K562 (cell line): ENCODE results near the gene ANKS1B. TPM values are rescaled to one million over a fixed set of nuclear protein-coding genes. Genes with fewer than 3 reads are reported as not detected.

Source experiments
- ATAC-seq: fragments of 200-7000 bp; cut with Tn5 transposase; 3 replicates; pipeline ENCODE4 v1.9.1; 2020; ENCODE audit warnings: moderate library complexity
- BruUV-seq: library from RNA; stranded (reverse); fragments of 400-500 nt; replicated peaks from 2 replicates; lab custom pipeline; 2021; lab: Mats Ljungman, UMichigan
- CTCF ChIA-PET: fragments of 300-600 bp; formaldehyde crosslinking; extraction: SDS; loops from one replicate; lab custom pipeline; 2021; ENCODE audit warnings: low intra/inter-chr PET ratio; lab: Yijun Ruan, JAX
- POLR2A ChIA-PET: fragments of 300-600, 350-650 bp; sonication (Branson Sonifier 250); formaldehyde crosslinking; extraction: SDS; loops from one replicate; lab custom pipeline; 2021; ENCODE audit warnings: antibody characterized with exemption, inconsistent platforms; lab: Yijun Ruan, JAX
- DNase-seq, 4 experiments: peaks; one replicate each; pipeline versions ENCODE4 v3.0.0 to v3.0.0-alpha.2; 2011 to 2018; ENCODE audit warnings: low spot score in 3 of 4, mixed read lengths in 3 of 4; ENCODE audit errors: extremely low read depth in 1 of 4
- FAIRE-seq: peaks from 2 replicates; lab custom pipeline; 2011; peaks lifted over from hg19 to GRCh38; lab: Jason Lieb, UNC
- H2AFZ ChIP-seq: 2 replicates; pipeline ENCODE4 v1.6.0; 2011; ENCODE audit warnings: low read depth, low read length, control low read depth, inconsistent platforms
- H3K27ac ChIP-seq: fragments of 200-600 bp; 3 replicates; pipeline ENCODE4 v1.8.0; 2011; ENCODE audit warnings: low read depth, mild to moderate bottlenecking, control low read depth, inconsistent platforms, low read length, moderate library complexity, mixed read lengths; ENCODE audit errors: extremely low read depth
- H3K27me3 ChIP-seq, 2 experiments: fragments of 300-600 bp in 1 of 2; 2 replicates in 1 of 2; 3 replicates in 1 of 2; pipeline versions ENCODE4 v1.6.0 to v1.8.0; 2011; ENCODE audit warnings: inconsistent platforms in 2 of 2, low read length in 2 of 2, mild to moderate bottlenecking in 1 of 2, mixed read lengths in 1 of 2, moderate library complexity in 1 of 2; ENCODE audit not compliant: control insufficient read depth in 2 of 2, insufficient read depth in 2 of 2
- H3K36me3 ChIP-seq: fragments of 300-600 bp; 3 replicates; pipeline ENCODE4 v1.8.0; 2011; ENCODE audit warnings: mild to moderate bottlenecking, low read length, inconsistent platforms; ENCODE audit not compliant: control insufficient read depth, insufficient read depth
- H3K4me1 ChIP-seq, 2 experiments: fragments of 200-600 bp in 1 of 2; replicated peaks in 1 of 2; 2 replicates in 1 of 2; 3 replicates in 1 of 2; pipeline versions ENCODE4 v1.5.1 to v1.8.0; 2011; ENCODE audit warnings: inconsistent platforms in 2 of 2, low read length in 2 of 2, mild to moderate bottlenecking in 1 of 2, mixed read lengths in 1 of 2, moderate library complexity in 1 of 2; ENCODE audit not compliant: control insufficient read depth in 2 of 2, insufficient read depth in 2 of 2
- H3K4me2 ChIP-seq: 2 replicates; pipeline ENCODE4 v1.6.1; 2011; ENCODE audit warnings: low read length, control low read depth, inconsistent platforms, mixed read lengths; ENCODE audit not compliant: insufficient read depth
- H3K4me3 ChIP-seq: fragments of 200-600 bp; sonication (generic), shearing (Covaris generic); 2 replicates; pipeline ENCODE4 v1.5.1; 2016; ENCODE audit warnings: control low read depth, inconsistent platforms
- H3K79me2 ChIP-seq: fragments of 200-600 bp; 3 replicates; pipeline ENCODE4 v1.8.0; 2011; ENCODE audit warnings: low read length, inconsistent platforms; ENCODE audit not compliant: control insufficient read depth, insufficient read depth
- H3K9ac ChIP-seq, 2 experiments: 2 replicates each; pipeline versions ENCODE4 v1.6.0 to v1.6.1; 2011; ENCODE audit warnings: low read depth in 2 of 2, low read length in 2 of 2, control low read depth in 1 of 2, inconsistent platforms in 1 of 2, mild to moderate bottlenecking in 1 of 2, mixed read lengths in 1 of 2; ENCODE audit not compliant: insufficient read depth in 1 of 2
- H3K9me1 ChIP-seq: one replicate; pipeline ENCODE4 v1.6.0; 2011; ENCODE audit warnings: inconsistent platforms, mild to moderate bottlenecking, low read length, moderate library complexity; ENCODE audit not compliant: control insufficient read depth, insufficient read depth
- H3K9me3 ChIP-seq: replicated peaks from 2 replicates; pipeline ENCODE4 v1.5.1; 2011; ENCODE audit warnings: low read depth, low read length, inconsistent platforms; ENCODE audit not compliant: control insufficient read depth, insufficient read depth
- H4K20me1 ChIP-seq: replicated peaks from 2 replicates; pipeline ENCODE4 v1.6.1; 2011; ENCODE audit warnings: low read length, inconsistent platforms, mixed read lengths; ENCODE audit not compliant: control insufficient read depth, insufficient read depth
- ARID1B ChIP-seq: fragments of 450-650 bp; IDR thresholded peaks from 2 replicates; pipeline ENCODE4 v1.6.1; 2016; ENCODE audit warnings: antibody characterized with exemption, mild to moderate bottlenecking, inconsistent platforms
- CBFA2T2 ChIP-seq: fragments of 450-650 bp; conservative IDR thresholded peaks from 2 replicates; pipeline ENCODE4 v1.6.1; 2017; ENCODE audit warnings: mild to moderate bottlenecking
- CBFA2T3 ChIP-seq: fragments of 450-650 bp; IDR thresholded peaks from 2 replicates; pipeline ENCODE4 v1.6.1; 2017
- CBX1 ChIP-seq: sonication (generic); IDR thresholded peaks from 2 replicates; pipeline ENCODE4 v1.6.1; 2016; ENCODE audit warnings: antibody characterized with exemption, low read depth, mild to moderate bottlenecking
- CEBPG ChIP-seq, 3 experiments: fragments of 200-800 bp in 1 of 3; sonication (Bioruptor generic) in 1 of 3; sonication (generic) in 1 of 3; formaldehyde crosslinking in 1 of 3; IDR thresholded peaks in 2 of 3; conservative IDR thresholded peaks in 1 of 3; 2 replicates each; pipeline versions ENCODE4 v1.6.1 to v1.8.0; 2016 to 2022; ENCODE audit warnings: missing compliant biosample characterization in 2 of 3, missing genetic modification characterization in 2 of 3, mild to moderate bottlenecking in 1 of 3, missing genetic modification reagents in 1 of 3
- CSDE1 ChIP-seq, 2 experiments: fragments of 450-650 bp; IDR thresholded peaks; 2 replicates each; pipeline ENCODE4 v1.6.1; 2016; ENCODE audit warnings: mild to moderate bottlenecking in 1 of 2
- CTBP1 ChIP-seq: fragments of 450-650 bp; IDR thresholded peaks from 2 replicates; pipeline ENCODE4 v1.6.1; 2016; ENCODE audit warnings: borderline replicate concordance
- ELF2 ChIP-seq: fragments of 250-450 bp; sonication (Bioruptor Pico); IDR thresholded peaks from 2 replicates; pipeline ENCODE4 v1.5.0; 2021; ENCODE audit warnings: mild to moderate bottlenecking
- FOSL1 ChIP-seq: fragments of 200-800 bp; sonication (Bioruptor generic); conservative IDR thresholded peaks from 2 replicates; pipeline ENCODE4 v1.6.1; 2016; ENCODE audit warnings: missing genetic modification characterization, missing compliant biosample characterization
- MEIS2 ChIP-seq: fragments of 450-650 bp; IDR thresholded peaks from 2 replicates; pipeline ENCODE4 v1.6.1; 2014; ENCODE audit warnings: mild to moderate bottlenecking; ENCODE audit not compliant: partially characterized antibody
- NCOR1 ChIP-seq: fragments of 450-650 bp; IDR thresholded peaks from 2 replicates; pipeline ENCODE4 v1.6.1; 2016; ENCODE audit warnings: mild to moderate bottlenecking, moderate library complexity
- NFIC ChIP-seq: fragments of 450-650 bp; IDR thresholded peaks from 2 replicates; pipeline ENCODE4 v1.6.1; 2017; ENCODE audit warnings: mild to moderate bottlenecking, inconsistent platforms
- STAG1 ChIP-seq: sonication (generic); formaldehyde crosslinking; IDR thresholded peaks from 2 replicates; pipeline ENCODE4 v1.5.0; 2020; ENCODE audit warnings: missing genetic modification reagents, borderline replicate concordance
- TCF3 ChIP-seq: sonication (generic); formaldehyde crosslinking; IDR thresholded peaks from 2 replicates; pipeline ENCODE4 v1.4.0; 2020; ENCODE audit warnings: mild to moderate bottlenecking, missing genetic modification reagents
- WGBS: fragments of 100-300 bp; shearing (Covaris generic); methylation state at CpG from one replicate; pipeline ENCODE4 v1.1.6; 2016; ENCODE audit warnings: low coverage, mixed read lengths; ENCODE audit not compliant: insufficient coverage; ENCODE audit errors: missing lambda C conversion rate; 5-methylcytosine and 5-hydroxymethylcytosine counted together
- in situ Hi-C: fragments of 300-500 bp; cut with MboI; formaldehyde crosslinking; loops from 4 replicates; pipeline ENCODE4 v1.15.0; 2018; ENCODE audit warnings: inconsistent platforms, mixed read lengths
- intact Hi-C: fragments of 100-400 bp; cut with micrococcal nuclease; formaldehyde crosslinking; loops from 2 replicates; pipeline ENCODE4 v1.14.2; 2022
- polyA plus RNA-seq, 8 experiments: library from polyadenylated mRNA; depleted of rRNA in 4 of 8; stranded (reverse) in 5 of 8; unstranded in 3 of 8; fragments of >200 nt; fragmentation: Nextera tagmentation in 2 of 8; fragmentation: Illumina TruSeq in 1 of 8; extraction: Ambion mirVana in 2 of 8; extraction: Trizol in 1 of 8; gene quantifications; 2 replicates each; pipeline versions ENCODE4 v1.2.1 to v1.2.3, GENCODE V29; 2011 to 2014; ENCODE audit warnings: inconsistent platforms in 1 of 8, missing spikeins in 1 of 8
- total RNA-seq, 7 experiments: library from RNA; depleted of rRNA in 6 of 7; stranded (reverse); fragments of >200 nt in 6 of 7; fragmentation: Illumina TruSeq in 2 of 7; extraction: Trizol in 2 of 7; gene quantifications; 2 replicates each; pipeline versions ENCODE4 v1.2.1 to v1.2.3, GENCODE V29; 2011 to 2021; ENCODE audit warnings: low replicate concordance in 1 of 7
- TF ChIP-seq, protein P1 (sequence below): fragments of 450-650 bp; IDR thresholded peaks from 2 replicates; pipeline ENCODE4 v1.6.1; 2016; ENCODE audit warnings: low read depth, mild to moderate bottlenecking, moderate library complexity

ANKS1B gene
- total and polyA plus RNA-seq, 9 of the 15 experiments (the other 6 are each of a cell fraction or from before 2014, with no cell fraction given): 0.04 to 0.47 (median 0.28) TPM; not detected in 4

DNA sequence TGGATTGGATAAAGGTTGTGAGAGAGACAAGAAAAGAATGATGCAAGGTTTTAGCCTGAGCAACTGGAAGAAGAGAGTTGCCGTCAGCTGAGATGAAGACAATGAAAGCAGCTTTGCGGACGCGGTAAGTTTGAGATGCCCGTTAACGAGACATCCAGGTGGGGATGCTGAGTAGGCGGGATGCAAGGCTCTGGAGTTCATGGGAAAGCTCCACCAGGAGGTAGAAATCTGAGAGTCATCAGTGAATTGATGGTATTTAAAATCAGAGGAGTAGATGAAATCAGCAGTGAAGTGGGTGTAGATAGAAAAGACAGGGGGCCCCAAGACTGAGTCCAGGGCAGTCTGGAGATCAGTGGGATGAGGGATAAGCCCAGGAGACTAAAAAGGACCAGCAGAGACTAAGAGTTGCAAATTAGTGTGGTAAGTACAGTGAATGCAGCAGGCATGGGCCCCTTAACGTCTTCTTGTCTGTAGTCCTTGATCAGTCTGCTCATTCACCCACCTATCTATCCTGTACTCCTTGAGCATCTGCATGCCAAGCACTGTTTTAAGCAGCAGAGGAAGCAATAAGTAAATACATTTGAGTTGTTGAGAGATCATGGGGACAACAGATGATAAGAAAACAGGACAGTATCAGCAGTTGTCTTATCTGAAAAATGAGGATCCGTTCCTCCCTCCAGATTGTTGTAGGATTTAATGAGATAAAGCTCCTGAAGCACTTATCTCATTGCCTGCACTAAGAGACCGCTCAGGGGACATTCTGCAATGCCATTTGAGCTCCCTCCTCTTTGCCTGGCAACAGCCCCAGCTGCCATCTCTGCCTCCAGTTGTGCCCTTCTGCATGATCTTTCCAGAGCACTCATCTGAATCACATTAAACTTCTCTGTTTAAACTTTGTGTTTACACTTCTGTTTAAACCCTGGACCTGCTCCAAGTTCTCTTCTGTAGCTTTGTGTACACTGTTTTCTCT is 1248.1 kb downstream of the ANKS1B start:
- WGBS: 52% methylated on average over 10 of the region's 10 CpGs
- Histone ChIP-seq H3K4me2 (no peak overlapping the region), H3K9me3 (no peaks in the 10 kb centered on the region), H3K4me1 (peaks cover 2 to 8% of the 10 kb centered on the region in 2 experiments; a peak in 3 of 5 replicates), H4K20me1 (no peaks in the 10 kb centered on the region), H3K79me2 (no peaks in the 10 kb centered on the region), H3K36me3 (no peaks in the 10 kb centered on the region), H3K4me3 (no peak overlapping the region), H2AFZ (no peak overlapping the region), H3K9ac (no peak overlapping the region), H3K9me1 (no peaks in the 10 kb centered on the region), H3K27me3 (peaks cover 5 to 19% of the 10 kb centered on the region in 2 experiments; a peak in 3 of 5 replicates), H3K27ac (no peak overlapping the region)
- DNase-seq: peak in 1 of 4 experiments; percentile 21
- FAIRE-seq: no peak
- in situ Hi-C loops: no loop called here
- ChIA-PET CTCF (no interaction called here), POLR2A (interaction anchor here (0.6 to 2.4 kb wide), 4 partner anchors 12 to 84 kb away, joined by 3 to 8 read pairs (median 4); no protein-coding TSS in a partner anchor)
- intact Hi-C loops: no loop called here
- BruUV-seq: no TSS peak
- ATAC-seq: peak; percentile 50
- TF ChIP-seq CBFA2T3 (peak; percentile 73), CSDE1 (IDR thresholded peaks at IDR 0.05) (no peak), CTBP1 (peak; percentile 28; the same call in 1 of the 2 replicates), ARID1B (peak; percentile 61; the same call in 1 of the 2 replicates), CEBPG (CRISPR knock-in tag; IDR thresholded peaks at IDR 0.05) (no peak), CEBPG (tag; conservative IDR thresholded peaks at IDR 0.05 in 1 of 2, IDR thresholded peaks at IDR 0.05 in 1 of 2) (no peak), NFIC (peak; percentile 6; the same call in 1 of the 2 replicates), CBFA2T2 (peak; percentile 52; the same call in 1 of the 2 replicates), CBX1 (no peak), STAG1 (CRISPR knock-in tag) (no peak), TCF3 (CRISPR knock-in tag) (peak; percentile 22; the same call in 1 of the 2 replicates), FOSL1 (tag) (0 out of 2 replicates have a peak, but pooled peaks have one; percentile 12), ELF2 (CRISPR knock-in tag) (no peak), NCOR1 (0 out of 2 replicates have a peak, but pooled peaks have one; percentile 9), MEIS2 (peak; percentile 38)
- TF ChIP-seq, protein P1, sequence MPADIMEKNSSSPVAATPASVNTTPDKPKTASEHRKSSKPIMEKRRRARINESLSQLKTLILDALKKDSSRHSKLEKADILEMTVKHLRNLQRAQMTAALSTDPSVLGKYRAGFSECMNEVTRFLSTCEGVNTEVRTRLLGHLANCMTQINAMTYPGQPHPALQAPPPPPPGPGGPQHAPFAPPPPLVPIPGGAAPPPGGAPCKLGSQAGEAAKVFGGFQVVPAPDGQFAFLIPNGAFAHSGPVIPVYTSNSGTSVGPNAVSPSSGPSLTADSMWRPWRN: 0 out of 2 replicates have a peak, but pooled peaks have one; percentile 17
